Karpas-422 (cell line): ENCODE results near the gene PPP1R14D. TPM values are rescaled to one million over a fixed set of nuclear protein-coding genes. Genes with fewer than 3 reads are reported as not detected.
A peak's percentile ranks its signal among the peaks of the same experiment; 100 is the strongest.

Experiments used
- DNase-seq: peaks from one replicate; pipeline ENCODE4 v3.0.0-alpha.2; 2015
- H2AFZ ChIP-seq: fragments of 200-600 bp; sonication (generic); 2 replicates; pipeline ENCODE4 v1.6.1; 2014; ENCODE audit warnings: antibody characterized with exemption, low read length, mixed read lengths
- H3K27ac ChIP-seq: fragments of 200-600 bp; sonication (generic); 2 replicates; pipeline ENCODE4 v1.5.1; 2014; ENCODE audit warnings: mild to moderate bottlenecking, low read length, moderate library complexity
- H3K27me3 ChIP-seq: fragments of 200-600 bp; sonication (generic); 2 replicates; pipeline ENCODE4 v1.6.1; 2014; ENCODE audit warnings: low read length, mixed read lengths
- H3K36me3 ChIP-seq: fragments of 200-600 bp; sonication (generic); 2 replicates; pipeline ENCODE4 v1.6.1; 2014; ENCODE audit warnings: low read length, mixed read lengths; ENCODE audit not compliant: insufficient read depth
- H3K4me1 ChIP-seq: fragments of 200-600 bp; sonication (generic); 2 replicates; pipeline ENCODE4 v1.6.1; 2014; ENCODE audit warnings: mild to moderate bottlenecking, low read length, mixed read lengths
- H3K4me2 ChIP-seq: fragments of 200-600 bp; sonication (generic); 2 replicates; pipeline ENCODE4 v1.6.1; 2014; ENCODE audit warnings: low read length, low read depth, mild to moderate bottlenecking; ENCODE audit not compliant: poor library complexity, severe bottlenecking
- H3K4me3 ChIP-seq: fragments of 200-600 bp; sonication (generic); 2 replicates; pipeline ENCODE4 v1.5.1; 2014; ENCODE audit warnings: mild to moderate bottlenecking, antibody characterized with exemption, low read length, mixed read lengths
- H3K79me2 ChIP-seq: fragments of 200-600 bp; sonication (generic); 2 replicates; pipeline ENCODE4 v1.6.1; 2014; ENCODE audit warnings: mild to moderate bottlenecking, low read length, mixed read lengths
- H3K9ac ChIP-seq: fragments of 200-600 bp; sonication (generic); 2 replicates; pipeline ENCODE4 v1.6.0; 2014; ENCODE audit warnings: low read length
- H3K9me2 ChIP-seq: fragments of 200-600 bp; sonication (generic), shearing (Covaris generic); replicated peaks from 2 replicates; pipeline ENCODE4 v1.6.0; 2014; ENCODE audit warnings: mild to moderate bottlenecking, low read length, moderate library complexity; ENCODE audit not compliant: insufficient read depth
- H3K9me3 ChIP-seq: fragments of 300-700, 200-600 bp; sonication (generic); 2 replicates; pipeline ENCODE4 v1.6.1; 2014; ENCODE audit warnings: low read length, mixed read lengths
- H4K20me1 ChIP-seq: fragments of 200-600 bp; sonication (generic); 2 replicates; pipeline ENCODE4 v1.6.1; 2014; ENCODE audit warnings: mild to moderate bottlenecking, antibody characterized with exemption, low read length, low read depth; ENCODE audit not compliant: insufficient read depth
- total RNA-seq: library from RNA; depleted of rRNA; stranded (reverse); fragments of >200 nt; shearing (Covaris generic); gene quantifications from 2 replicates; pipeline ENCODE4 v1.2.3, GENCODE V29; 2014; ENCODE audit warnings: low replicate concordance

PPP1R14D gene
- total RNA-seq, 1 experiment from 2014 or later = not detected

DNA sequence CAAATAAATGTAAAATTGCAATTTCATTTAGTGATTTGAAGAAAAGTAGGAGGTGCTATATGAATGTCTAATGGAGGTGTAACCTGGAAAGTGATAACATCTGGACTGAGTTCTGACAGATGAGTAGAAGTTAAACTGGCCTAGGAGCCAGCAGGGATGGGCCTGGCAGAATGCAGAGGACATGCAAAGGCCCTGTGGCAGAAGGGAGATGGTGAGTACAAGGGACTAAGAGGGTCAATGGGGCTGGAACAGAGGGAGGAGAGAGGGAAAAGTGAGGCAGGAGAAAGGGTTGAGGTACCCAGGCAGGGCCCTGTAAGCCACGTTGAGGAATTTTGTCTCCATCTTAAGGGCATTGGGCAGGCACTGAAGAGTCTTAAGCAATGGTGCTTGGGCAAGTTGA is 3.4 kb upstream of the PPP1R14D start:
- H3K27ac ChIP-seq = no peak overlapping the region
- H3K4me1 ChIP-seq = peaks cover 4% of the 10 kb centered on the region; the same call in 1 of the 2 replicates
- no peak overlapping the region for H3K9ac ChIP-seq
- no peaks in the 10 kb centered on the region for H3K36me3 ChIP-seq
- no peaks in the 10 kb centered on the region for H3K79me2 ChIP-seq
- H3K4me3 ChIP-seq = no peak overlapping the region
- no peak overlapping the region for H2AFZ ChIP-seq
- no peaks in the 10 kb centered on the region for H3K27me3 ChIP-seq
- no peaks in the 10 kb centered on the region for H4K20me1 ChIP-seq
- H3K9me3 ChIP-seq = no peaks in the 10 kb centered on the region
- H3K9me2 ChIP-seq = no peaks in the 10 kb centered on the region
- H3K4me2 ChIP-seq = no peak overlapping the region
- no peak for DNase-seq

DNA sequence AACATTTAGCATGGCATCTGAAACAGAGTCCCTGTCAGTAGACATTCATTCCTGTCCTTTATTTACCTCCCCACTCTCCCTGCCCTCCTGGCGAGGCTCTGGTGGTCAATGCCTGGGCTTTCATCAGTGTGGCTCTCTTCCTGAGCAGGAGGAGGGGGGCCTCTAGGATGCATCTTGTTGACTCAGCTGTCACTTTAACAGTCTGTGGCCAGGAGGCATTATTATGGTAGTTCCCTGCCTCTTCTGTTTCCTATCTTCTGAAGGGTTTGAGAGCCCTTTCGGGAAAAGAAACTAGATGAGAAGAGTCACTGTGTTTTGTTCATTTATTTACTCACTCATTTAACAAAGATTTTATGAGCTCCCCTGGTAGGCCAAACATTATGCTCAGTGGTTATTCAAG is 2.4 kb upstream of the PPP1R14D start:
- Histone ChIP-seq H3K4me3 (no peak overlapping the region), H4K20me1 (no peaks in the 10 kb centered on the region), H3K27me3 (no peaks in the 10 kb centered on the region), H3K9me2 (no peaks in the 10 kb centered on the region), H3K4me1 (peaks cover 4% of the 10 kb centered on the region; the same call in 1 of the 2 replicates), H3K9me3 (no peaks in the 10 kb centered on the region), H2AFZ (0 out of 2 replicates have a peak overlapping the region, but pooled peaks have one; percentile 1), H3K4me2 (no peak overlapping the region), H3K9ac (no peak overlapping the region), H3K27ac (no peak overlapping the region), H3K79me2 (no peaks in the 10 kb centered on the region), H3K36me3 (no peaks in the 10 kb centered on the region)
- DNase-seq = no peak

DNA sequence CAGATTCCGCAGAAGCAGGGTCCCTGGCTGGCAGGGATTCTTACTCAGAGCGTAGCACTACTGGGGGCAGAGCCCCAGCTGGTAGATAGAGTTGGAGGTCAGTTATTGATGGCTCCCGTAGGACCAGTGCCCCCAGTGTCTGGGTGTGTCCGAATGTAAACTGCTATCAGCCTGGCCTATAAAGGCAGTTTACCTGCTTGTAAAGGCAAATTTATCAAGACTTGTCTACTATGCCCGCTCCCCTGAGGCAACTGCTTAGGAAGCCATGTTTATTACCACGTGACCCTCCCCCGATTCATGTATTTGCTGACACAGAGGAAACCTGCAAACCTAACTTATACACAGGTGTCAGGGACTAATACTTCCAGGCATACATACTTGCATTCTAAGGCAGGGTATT is 607 bp upstream of the PPP1R14D start:
- no peaks in the 10 kb centered on the region for H3K27me3 ChIP-seq
- H3K9me3 ChIP-seq = no peaks in the 10 kb centered on the region
- H2AFZ ChIP-seq = peak overlapping the region; percentile 51; the same call in 1 of the 2 replicates
- H4K20me1 ChIP-seq = no peaks in the 10 kb centered on the region
- DNase-seq = peak; percentile 63
- H3K9me2 ChIP-seq = no peaks in the 10 kb centered on the region
- H3K4me1 ChIP-seq = peaks cover 4% of the 10 kb centered on the region; the same call in 1 of the 2 replicates
- H3K79me2 ChIP-seq = no peaks in the 10 kb centered on the region
- no peak overlapping the region for H3K4me3 ChIP-seq
- H3K27ac ChIP-seq = no peak overlapping the region
- H3K36me3 ChIP-seq = no peaks in the 10 kb centered on the region
- H3K9ac ChIP-seq = no peak overlapping the region
- peak overlapping the region; percentile 30 for H3K4me2 ChIP-seq

DNA sequence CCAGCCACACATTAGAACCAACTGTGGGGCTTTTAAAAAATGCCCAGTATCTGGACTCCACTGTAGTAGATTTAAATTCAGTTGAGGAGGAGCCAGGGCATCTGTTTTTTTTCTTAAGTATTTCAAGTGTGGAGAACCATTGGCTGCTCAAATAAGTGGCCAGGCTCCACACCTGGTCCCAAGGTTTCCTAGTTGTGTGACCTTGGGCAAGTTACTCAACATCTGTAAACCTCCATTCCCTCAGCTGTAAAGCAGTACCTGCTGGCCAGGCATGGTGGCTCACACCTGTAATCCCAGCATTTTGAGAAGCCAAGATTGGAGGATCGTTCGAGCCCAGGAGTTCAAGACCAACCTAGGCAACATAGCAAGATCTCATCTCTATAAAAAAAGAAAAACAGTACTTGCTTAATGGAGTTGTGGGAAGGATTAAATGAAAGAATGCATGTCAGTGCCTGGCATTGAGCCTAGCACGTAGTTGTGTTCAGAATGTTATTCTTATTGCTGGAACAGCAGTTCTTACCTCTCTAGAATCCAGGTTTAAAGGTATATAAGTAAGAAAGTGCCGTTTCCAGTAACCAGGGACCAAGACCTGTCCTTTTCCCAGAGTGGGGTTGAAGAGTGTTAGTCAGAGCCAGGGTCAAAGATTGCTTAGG is 2.0 kb downstream of the PPP1R14D start:
- no peak for DNase-seq
- H3K4me1 ChIP-seq = peaks cover 4% of the 10 kb centered on the region; the same call in 1 of the 2 replicates
- no peak overlapping the region for H3K4me3 ChIP-seq
- no peak overlapping the region for H3K27ac ChIP-seq
- H3K9ac ChIP-seq = no peak overlapping the region
- no peaks in the 10 kb centered on the region for H3K9me2 ChIP-seq
- H3K4me2 ChIP-seq = no peak overlapping the region
- H2AFZ ChIP-seq = no peak overlapping the region
- H3K9me3 ChIP-seq = no peaks in the 10 kb centered on the region
- no peaks in the 10 kb centered on the region for H4K20me1 ChIP-seq
- no peaks in the 10 kb centered on the region for H3K36me3 ChIP-seq
- no peaks in the 10 kb centered on the region for H3K79me2 ChIP-seq
- no peaks in the 10 kb centered on the region for H3K27me3 ChIP-seq

DNA sequence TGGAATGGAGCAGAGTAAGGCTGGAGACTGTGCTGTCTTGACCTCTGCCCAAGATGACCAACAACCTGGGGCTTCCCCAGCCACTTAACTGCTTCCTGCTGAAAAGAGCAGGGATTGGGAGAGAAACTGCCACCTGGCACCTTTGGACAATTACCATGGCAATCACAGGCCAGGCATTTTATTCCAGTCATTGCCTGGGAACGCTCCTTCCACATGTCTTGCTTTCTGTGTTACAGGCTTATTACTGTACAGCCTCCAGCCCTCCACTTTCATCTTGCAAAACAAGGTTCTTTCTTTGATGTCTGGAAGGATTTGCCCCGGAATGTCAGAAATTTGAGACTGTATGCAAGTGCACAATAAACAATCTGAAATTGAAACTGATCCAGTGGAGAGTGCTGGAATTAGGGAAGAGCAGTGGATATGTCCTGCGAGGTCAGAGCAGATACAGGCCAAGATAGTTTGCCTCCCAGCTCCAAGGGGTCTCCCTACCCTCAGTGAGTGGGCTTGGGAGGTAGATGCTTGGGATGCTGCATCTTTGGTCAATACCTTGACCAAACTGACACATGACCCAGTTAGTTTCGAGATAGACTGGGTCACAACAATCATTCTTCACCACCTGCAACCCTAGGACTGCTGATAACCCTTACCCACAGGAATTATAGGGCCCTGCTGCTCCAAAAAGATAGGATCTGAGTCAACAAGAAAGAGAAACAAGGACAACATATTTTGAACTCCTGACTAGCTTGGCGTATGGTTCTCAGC is 2.7 kb downstream of the PPP1R14D start:
- H3K27me3 ChIP-seq = no peaks in the 10 kb centered on the region
- no peaks in the 10 kb centered on the region for H4K20me1 ChIP-seq
- H3K4me1 ChIP-seq = peaks cover 4% of the 10 kb centered on the region; the same call in 1 of the 2 replicates
- no peaks in the 10 kb centered on the region for H3K9me2 ChIP-seq
- no peak overlapping the region for H3K27ac ChIP-seq
- H3K9me3 ChIP-seq = no peaks in the 10 kb centered on the region
- H3K9ac ChIP-seq = no peak overlapping the region
- H3K36me3 ChIP-seq = no peaks in the 10 kb centered on the region
- no peaks in the 10 kb centered on the region for H3K79me2 ChIP-seq
- H3K4me2 ChIP-seq = no peak overlapping the region
- no peak for DNase-seq
- no peak overlapping the region for H2AFZ ChIP-seq
- no peak overlapping the region for H3K4me3 ChIP-seq

DNA sequence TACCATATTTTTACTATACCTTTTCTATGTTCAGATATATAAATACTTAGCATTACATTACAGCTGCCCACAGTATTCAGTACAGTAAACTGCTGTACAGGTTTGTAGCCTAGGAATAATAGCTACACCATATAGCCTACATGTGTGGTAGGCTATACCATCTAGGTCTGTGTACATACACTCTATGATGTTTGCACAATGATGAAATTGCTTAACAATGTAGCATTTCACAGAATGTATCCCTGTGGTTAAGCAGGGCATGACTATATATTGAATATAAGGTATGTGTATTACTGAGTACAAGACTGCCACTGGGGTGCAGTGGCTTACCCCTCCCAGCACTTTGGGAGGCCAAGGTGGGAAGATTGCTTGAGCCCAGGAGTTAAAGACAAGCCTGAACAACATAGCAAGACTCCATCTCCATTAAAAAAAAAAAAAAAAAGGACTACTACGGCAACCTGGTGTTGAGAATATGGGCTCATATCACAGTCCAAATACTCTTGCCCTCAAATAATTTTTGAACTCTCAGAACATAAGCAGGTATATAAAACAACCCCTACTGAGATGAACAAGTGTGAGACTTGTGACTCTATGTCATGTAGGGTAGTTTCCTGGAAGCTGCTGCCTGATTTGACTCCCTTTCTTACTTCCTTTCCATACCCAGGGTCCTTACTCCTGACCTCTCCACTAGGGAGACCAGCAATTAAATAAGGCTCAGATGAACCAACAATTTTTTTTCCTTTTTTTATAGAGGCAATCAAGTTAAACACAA is 4.8 kb downstream of the PPP1R14D start:
- H3K4me2 ChIP-seq = no peak overlapping the region
- no peaks in the 10 kb centered on the region for H3K27me3 ChIP-seq
- no peaks in the 10 kb centered on the region for H3K9me2 ChIP-seq
- no peak overlapping the region for H3K4me3 ChIP-seq
- no peak overlapping the region for H3K9ac ChIP-seq
- no peaks in the 10 kb centered on the region for H3K79me2 ChIP-seq
- no peak overlapping the region for H2AFZ ChIP-seq
- H3K36me3 ChIP-seq = no peaks in the 10 kb centered on the region
- no peaks in the 10 kb centered on the region for H4K20me1 ChIP-seq
- no peak for DNase-seq
- no peaks in the 10 kb centered on the region for H3K9me3 ChIP-seq
- no peaks in the 10 kb centered on the region for H3K4me1 ChIP-seq
- no peak overlapping the region for H3K27ac ChIP-seq

DNA sequence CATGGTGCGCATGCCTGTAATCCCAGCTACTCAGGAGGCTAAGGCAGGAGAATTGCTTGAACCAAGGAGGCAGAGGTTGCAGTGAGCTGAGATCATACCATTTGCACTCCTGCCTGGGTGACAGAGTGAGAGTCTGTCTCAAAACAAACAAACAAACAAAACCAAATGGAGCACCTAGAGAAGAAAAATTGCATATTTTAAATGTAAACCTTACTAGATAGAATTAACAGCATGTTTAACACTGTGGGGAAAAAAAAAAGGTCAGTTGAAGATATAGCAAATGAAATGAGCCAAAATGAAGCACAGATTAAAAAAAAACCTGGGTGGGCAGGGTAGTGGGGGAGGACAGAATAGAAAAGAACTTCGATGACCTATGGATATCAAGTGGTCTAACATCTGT is 7.3 kb downstream of the PPP1R14D start:
- no peak for DNase-seq
- H3K9me3 ChIP-seq = no peaks in the 10 kb centered on the region
- H4K20me1 ChIP-seq = no peaks in the 10 kb centered on the region
- no peak overlapping the region for H3K27ac ChIP-seq
- H3K9ac ChIP-seq = no peak overlapping the region
- H3K4me2 ChIP-seq = no peak overlapping the region
- no peaks in the 10 kb centered on the region for H3K79me2 ChIP-seq
- no peaks in the 10 kb centered on the region for H3K9me2 ChIP-seq
- H2AFZ ChIP-seq = no peak overlapping the region
- H3K4me1 ChIP-seq = no peaks in the 10 kb centered on the region
- no peaks in the 10 kb centered on the region for H3K27me3 ChIP-seq
- no peak overlapping the region for H3K4me3 ChIP-seq
- no peaks in the 10 kb centered on the region for H3K36me3 ChIP-seq

DNA sequence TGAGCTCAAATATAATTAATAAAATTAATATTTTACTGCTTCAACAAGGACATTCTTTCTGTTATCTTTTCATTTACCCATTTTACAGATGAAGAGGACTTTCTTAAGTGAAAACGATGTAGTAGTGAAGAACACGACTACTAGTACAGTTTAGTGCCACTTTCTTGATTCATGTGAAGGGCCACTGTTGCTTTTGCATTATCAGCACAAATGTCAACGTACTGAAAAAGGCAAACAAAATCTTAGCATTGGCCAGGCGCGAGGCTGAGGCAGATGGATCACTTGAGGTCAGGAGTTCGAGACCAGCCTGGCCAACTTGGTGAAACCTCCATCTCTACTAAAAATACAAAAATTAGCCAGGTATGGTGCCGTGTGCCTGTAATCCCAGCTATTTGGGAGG is 9.5 kb downstream of the PPP1R14D start:
- no peak overlapping the region for H3K9ac ChIP-seq
- H3K27me3 ChIP-seq = no peaks in the 10 kb centered on the region
- H3K9me2 ChIP-seq = no peaks in the 10 kb centered on the region
- no peaks in the 10 kb centered on the region for H3K9me3 ChIP-seq
- H2AFZ ChIP-seq = no peak overlapping the region
- no peak for DNase-seq
- no peak overlapping the region for H3K27ac ChIP-seq
- no peaks in the 10 kb centered on the region for H3K36me3 ChIP-seq
- H3K4me2 ChIP-seq = no peak overlapping the region
- no peaks in the 10 kb centered on the region for H4K20me1 ChIP-seq
- H3K4me3 ChIP-seq = no peak overlapping the region
- no peaks in the 10 kb centered on the region for H3K4me1 ChIP-seq
- H3K79me2 ChIP-seq = no peaks in the 10 kb centered on the region
